Glutamatergic neuron (in vitro differentiated cells): ENCODE measurements around the gene HMGXB3. TPM values are rescaled to one million over a fixed set of nuclear protein-coding genes. Genes with fewer than 3 reads are reported as not detected.

Experiments used
- DNase-seq: peaks from one replicate; pipeline ENCODE4 v3.0.0; 2022
- H3K27ac Mint-ChIP-seq: one replicate; pipeline ENCODE4 v1.8.0; 2020; ENCODE audit warnings: mild to moderate bottlenecking, mixed read lengths, inconsistent platforms; ENCODE audit not compliant: unreplicated experiment
- H3K27me3 Mint-ChIP-seq: one replicate; pipeline ENCODE4 v1.8.0; 2020; ENCODE audit warnings: mild to moderate bottlenecking, moderate library complexity, mixed read lengths, inconsistent platforms; ENCODE audit not compliant: unreplicated experiment
- H3K36me3 Mint-ChIP-seq: one replicate; pipeline ENCODE4 v1.8.0; 2020; ENCODE audit warnings: mild to moderate bottlenecking, mixed read lengths, inconsistent platforms; ENCODE audit not compliant: unreplicated experiment
- H3K4me1 Mint-ChIP-seq: one replicate; pipeline ENCODE4 v1.8.0; 2020; ENCODE audit warnings: mild to moderate bottlenecking, low read depth, mixed read lengths, inconsistent platforms; ENCODE audit not compliant: unreplicated experiment
- H3K4me3 Mint-ChIP-seq: one replicate; pipeline ENCODE4 v1.8.0; 2020; ENCODE audit warnings: mild to moderate bottlenecking, mixed read lengths, inconsistent platforms; ENCODE audit not compliant: unreplicated experiment
- H3K9me3 Mint-ChIP-seq: one replicate; pipeline ENCODE4 v1.8.0; 2020; ENCODE audit warnings: mild to moderate bottlenecking, moderate library complexity, mixed read lengths, inconsistent platforms; ENCODE audit not compliant: unreplicated experiment
- total RNA-seq: library from RNA; stranded (reverse); fragmentation: NEBNext Ultra II Directional; extraction: Animal tissue kit (Norgen Biotek cat#: 25700); gene quantifications from one replicate; pipeline ENCODE4 v1.2.1, GENCODE V29; 2021; ENCODE audit not compliant: unreplicated experiment
- TF ChIP-seq, protein P1 (sequence below): fragments of 200-600 bp; sonication (generic); IDR thresholded peaks from one replicate; pipeline ENCODE4 v1.5.0; 2021; ENCODE audit not compliant: partially characterized antibody, unreplicated experiment

The HMGXB3 gene
- total RNA-seq, 1 donor from 2014 or later: 48.6 TPM

DNA sequence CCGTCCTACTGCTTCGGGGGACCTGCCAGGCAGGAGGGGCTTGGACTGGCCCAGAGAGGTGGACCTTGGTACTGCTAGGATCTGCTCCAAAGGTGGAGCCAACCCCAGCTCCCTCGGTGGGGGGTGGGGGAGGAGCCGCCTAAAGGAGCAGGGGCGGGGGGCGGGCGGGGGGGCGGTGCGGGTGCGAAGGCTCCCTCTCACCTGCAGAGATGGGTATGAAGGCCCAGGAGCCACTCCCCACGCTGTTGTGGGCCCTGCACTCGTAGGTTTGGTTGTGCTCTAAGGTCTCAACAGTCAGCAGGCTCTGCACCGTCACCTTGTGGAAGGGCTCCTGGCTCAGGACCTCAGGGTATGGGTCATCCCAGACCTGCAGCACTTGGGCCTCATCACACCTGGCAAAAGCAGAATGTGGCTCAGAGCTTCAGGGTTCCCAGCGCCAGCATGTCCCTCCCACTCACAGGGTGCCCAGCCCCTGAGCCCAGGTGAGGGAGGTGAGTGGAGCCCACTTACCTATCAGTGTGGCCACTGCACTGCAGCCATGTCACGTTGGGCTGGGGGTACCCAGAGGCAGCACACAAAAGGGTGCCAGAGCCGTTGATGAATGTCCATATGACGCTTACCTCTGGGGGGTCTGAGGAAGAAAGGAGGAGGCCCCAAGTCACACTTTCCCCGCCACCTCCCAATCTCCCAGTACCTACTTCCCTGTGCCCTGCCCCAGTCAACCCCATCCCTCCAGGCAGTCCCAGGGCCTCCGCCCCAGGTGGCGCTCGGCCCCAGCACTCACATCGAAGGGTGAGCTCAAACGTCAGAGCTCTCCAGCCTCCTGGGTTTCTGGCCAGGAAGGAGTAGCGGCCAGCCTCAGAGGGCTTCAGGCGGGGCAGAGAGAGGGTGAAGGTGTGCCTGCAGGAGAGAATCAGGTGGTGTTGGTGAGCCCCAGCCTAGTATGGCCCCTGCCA is 69.4 kb downstream of the HMGXB3 start:
- H3K4me1 Mint-ChIP-seq: no peaks in the 10 kb centered on the region
- no peak overlapping the region for H3K27ac Mint-ChIP-seq
- no peak overlapping the region for H3K4me3 Mint-ChIP-seq
- TF ChIP-seq, protein P1, sequence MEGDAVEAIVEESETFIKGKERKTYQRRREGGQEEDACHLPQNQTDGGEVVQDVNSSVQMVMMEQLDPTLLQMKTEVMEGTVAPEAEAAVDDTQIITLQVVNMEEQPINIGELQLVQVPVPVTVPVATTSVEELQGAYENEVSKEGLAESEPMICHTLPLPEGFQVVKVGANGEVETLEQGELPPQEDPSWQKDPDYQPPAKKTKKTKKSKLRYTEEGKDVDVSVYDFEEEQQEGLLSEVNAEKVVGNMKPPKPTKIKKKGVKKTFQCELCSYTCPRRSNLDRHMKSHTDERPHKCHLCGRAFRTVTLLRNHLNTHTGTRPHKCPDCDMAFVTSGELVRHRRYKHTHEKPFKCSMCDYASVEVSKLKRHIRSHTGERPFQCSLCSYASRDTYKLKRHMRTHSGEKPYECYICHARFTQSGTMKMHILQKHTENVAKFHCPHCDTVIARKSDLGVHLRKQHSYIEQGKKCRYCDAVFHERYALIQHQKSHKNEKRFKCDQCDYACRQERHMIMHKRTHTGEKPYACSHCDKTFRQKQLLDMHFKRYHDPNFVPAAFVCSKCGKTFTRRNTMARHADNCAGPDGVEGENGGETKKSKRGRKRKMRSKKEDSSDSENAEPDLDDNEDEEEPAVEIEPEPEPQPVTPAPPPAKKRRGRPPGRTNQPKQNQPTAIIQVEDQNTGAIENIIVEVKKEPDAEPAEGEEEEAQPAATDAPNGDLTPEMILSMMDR: no peak
- no peak for DNase-seq
- no peaks in the 10 kb centered on the region for H3K27me3 Mint-ChIP-seq
- peaks cover 4% of the 10 kb centered on the region for H3K36me3 Mint-ChIP-seq
- no peaks in the 10 kb centered on the region for H3K9me3 Mint-ChIP-seq

DNA sequence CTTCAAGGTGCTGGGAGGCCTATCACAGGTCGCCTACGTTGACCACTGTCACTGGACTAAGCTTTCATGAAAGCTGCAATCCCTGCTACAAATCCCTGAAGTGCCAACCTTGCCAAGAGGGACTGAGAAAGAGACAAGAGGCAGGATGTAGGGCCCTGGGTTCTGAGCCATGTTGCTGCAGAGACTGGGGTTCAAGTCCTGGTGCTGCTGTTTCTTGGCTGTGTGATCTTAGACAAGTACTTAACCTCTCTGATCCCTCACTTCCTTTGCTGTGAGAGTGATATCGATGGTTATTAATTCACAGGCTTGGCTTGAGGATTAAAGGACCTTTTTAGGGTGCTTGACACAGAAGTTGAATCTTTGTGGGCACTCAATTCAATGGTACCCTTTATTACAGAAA is 70.3 kb downstream of the HMGXB3 start:
- H3K4me3 Mint-ChIP-seq: no peak overlapping the region
- TF ChIP-seq, protein P1: no peak
- no peaks in the 10 kb centered on the region for H3K9me3 Mint-ChIP-seq
- no peaks in the 10 kb centered on the region for H3K4me1 Mint-ChIP-seq
- DNase-seq: no peak
- no peak overlapping the region for H3K27ac Mint-ChIP-seq
- H3K36me3 Mint-ChIP-seq: peaks cover 4% of the 10 kb centered on the region
- H3K27me3 Mint-ChIP-seq: no peaks in the 10 kb centered on the region

DNA sequence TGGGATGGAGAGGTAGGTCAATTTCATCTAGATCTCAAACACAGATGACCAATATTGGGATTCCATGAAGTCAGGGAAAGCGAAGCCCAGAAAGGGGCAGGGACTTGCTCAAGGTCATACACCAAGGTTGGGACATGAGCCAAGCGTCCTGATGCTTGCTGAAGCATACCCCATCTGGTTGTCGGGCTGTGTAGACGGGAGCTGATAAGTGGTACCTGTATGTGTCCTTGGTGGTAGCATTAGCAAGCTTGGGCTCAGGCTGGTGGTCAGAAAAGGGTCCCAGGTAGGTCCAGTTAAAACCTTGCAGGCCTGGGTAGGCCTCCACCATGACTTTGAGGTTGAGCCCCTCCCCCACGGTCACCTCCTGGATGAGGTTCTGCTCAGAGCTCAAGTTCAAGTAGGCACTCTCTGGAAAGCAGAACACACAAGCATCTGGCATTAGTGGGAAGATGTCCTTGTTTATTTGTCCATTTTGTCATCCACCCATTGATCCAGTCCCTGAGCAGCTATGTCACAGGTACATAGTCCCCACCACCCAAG is 72.6 kb downstream of the HMGXB3 start:
- Mint-ChIP-seq H3K27ac (no peak overlapping the region), H3K36me3 (peaks cover 4% of the 10 kb centered on the region), H3K4me3 (no peak overlapping the region), H3K27me3 (no peaks in the 10 kb centered on the region), H3K4me1 (no peaks in the 10 kb centered on the region), H3K9me3 (no peaks in the 10 kb centered on the region)
- TF ChIP-seq, protein P1: no peak
- DNase-seq: no peak

DNA sequence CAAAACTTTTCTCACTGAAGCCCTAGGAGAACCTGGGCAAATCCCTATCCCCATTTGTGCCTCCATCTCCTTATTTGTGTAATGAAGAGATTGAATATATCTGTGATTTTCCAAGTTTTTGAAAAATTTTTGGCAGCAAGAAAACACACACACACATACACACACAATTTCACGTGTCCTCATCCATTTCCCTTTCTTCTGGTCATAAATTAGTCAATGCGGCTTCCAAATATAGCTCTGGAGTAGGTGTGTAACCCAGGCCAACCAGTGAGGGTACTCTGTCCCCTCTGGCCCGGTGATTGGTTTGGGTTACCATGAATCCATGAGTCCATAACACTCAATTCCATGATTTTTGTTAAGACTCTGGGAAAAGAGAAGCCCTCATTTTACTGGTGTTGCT is 73.1 kb downstream of the HMGXB3 start:
- peaks cover 4% of the 10 kb centered on the region for H3K36me3 Mint-ChIP-seq
- no peak overlapping the region for H3K4me3 Mint-ChIP-seq
- no peaks in the 10 kb centered on the region for H3K4me1 Mint-ChIP-seq
- DNase-seq: no peak
- no peak overlapping the region for H3K27ac Mint-ChIP-seq
- no peaks in the 10 kb centered on the region for H3K9me3 Mint-ChIP-seq
- H3K27me3 Mint-ChIP-seq: peaks cover 1% of the 10 kb centered on the region
- TF ChIP-seq, protein P1: no peak

DNA sequence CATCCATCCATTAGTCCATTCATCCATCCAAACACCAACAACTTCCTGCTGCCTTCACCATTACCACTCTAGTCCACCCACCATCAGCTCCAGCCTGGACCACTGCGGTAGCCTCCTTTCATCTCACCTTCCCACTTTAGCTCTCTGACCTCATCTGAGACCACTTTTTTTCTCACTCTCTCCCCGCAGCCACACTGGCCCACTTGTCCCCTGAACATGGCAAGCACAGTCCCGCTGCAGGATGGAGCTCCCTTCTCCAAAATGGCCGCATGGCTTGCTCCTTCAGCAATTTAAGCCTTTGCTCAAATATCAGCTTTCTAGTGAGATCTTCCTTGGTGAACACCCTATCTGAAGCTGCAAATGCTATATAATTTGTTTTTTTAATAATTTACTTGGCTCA is 74.7 kb downstream of the HMGXB3 start:
- Mint-ChIP-seq H3K9me3 (no peaks in the 10 kb centered on the region), H3K27ac (no peak overlapping the region), H3K36me3 (peaks cover 4% of the 10 kb centered on the region), H3K4me1 (no peaks in the 10 kb centered on the region), H3K4me3 (no peak overlapping the region), H3K27me3 (peaks cover 3% of the 10 kb centered on the region)
- DNase-seq: no peak
- TF ChIP-seq, protein P1: no peak
